Stromal cell of bone marrow (primary cell): ENCODE data around the gene ATP1A2.

Experiments
- DNase-seq: peaks from one replicate; pipeline ENCODE4 v3.0.0-alpha.2; 2012; ENCODE audit warnings: low read depth

Gene ATP1A2

GRCh38 chr1:160085686-160086455, 29.7 kb upstream of the ATP1A2 start:
- DNase-seq = no peak

GRCh38 chr1:160086456-160086892, 29.1 kb upstream of the ATP1A2 start:
- DNase-seq = no peak

- no peak for DNase-seq
Observed at GRCh38 chr1:160087118-160087662, 28.4 kb upstream of the ATP1A2 start.

GRCh38 chr1:160089883-160090282, 25.7 kb upstream of the ATP1A2 start:
- DNase-seq = no peak

- DNase-seq = no peak
Observed at GRCh38 chr1:160090760-160091159, 24.8 kb upstream of the ATP1A2 start.

- no peak for DNase-seq
Observed at GRCh38 chr1:160091666-160092223, 23.8 kb upstream of the ATP1A2 start.

GRCh38 chr1:160092366-160093068, 23.0 kb upstream of the ATP1A2 start:
- no peak for DNase-seq

- no peak for DNase-seq
Observed at GRCh38 chr1:160093069-160093395, 22.5 kb upstream of the ATP1A2 start.

GRCh38 chr1:160093624-160094290, 21.8 kb upstream of the ATP1A2 start:
- no peak for DNase-seq

GRCh38 chr1:160094291-160094625, 21.3 kb upstream of the ATP1A2 start:
- DNase-seq = no peak

GRCh38 chr1:160094806-160095205, 20.8 kb upstream of the ATP1A2 start:
- no peak for DNase-seq

- DNase-seq = no peak
Observed at GRCh38 chr1:160095382-160096105, 20.0 kb upstream of the ATP1A2 start.

GRCh38 chr1:160096274-160097116, 19.1 kb upstream of the ATP1A2 start:
- no peak for DNase-seq

GRCh38 chr1:160097151-160097910, 18.2 kb upstream of the ATP1A2 start:
- no peak for DNase-seq

- peak; percentile 54 for DNase-seq
Observed at GRCh38 chr1:160097911-160098851, 17.4 kb upstream of the ATP1A2 start, which contains the start of gene IGSF8. Gene IGSF8, minus strand, starts transcription at chr1:160098619. Its CDS starts 147 bp downstream, at chr1:160098472.

GRCh38 chr1:160098852-160099561, 16.6 kb upstream of the ATP1A2 start:
- peak; percentile 90 for DNase-seq

GRCh38 chr1:160099716-160100375, 15.7 kb upstream of the ATP1A2 start:
- no peak for DNase-seq
